NCI-H146 (cell line): ENCODE data around the gene SLC16A4.
"Not testable (repeated sequence)": the region's sequence is repeated elsewhere in the genome, so short reads cannot be mapped to it uniquely, and the experiment has no call there.

ENCODE experiments used
- DNase-seq: peaks from one replicate; lab custom pipeline; 2025; lab: John Stamatoyannopoulos, UW

Gene SLC16A4

GRCh38 chr1:110390692-110391245 is at the start of gene SLC16A4:
SLC16A4 (minus strand) TSS chr1:110391026; CDS start chr1:110389323, 1,703 bp downstream.
- no peak for DNase-seq

GRCh38 chr1:110439873-110440272 is 49.0 kb upstream of the SLC16A4 start:
- not testable (repeated sequence) for DNase-seq

GRCh38 chr1:110438893-110439292 is 48.1 kb upstream of the SLC16A4 start:
- no peak for DNase-seq

- DNase-seq: not testable (repeated sequence)
Measured at GRCh38 chr1:110437645-110438299, 46.9 kb upstream of the SLC16A4 start.

- no peak for DNase-seq
Measured at GRCh38 chr1:110436635-110437034, 45.8 kb upstream of the SLC16A4 start.

GRCh38 chr1:110434946-110435345 is 44.1 kb upstream of the SLC16A4 start:
- no peak for DNase-seq

- peak; percentile 46 for DNase-seq
Measured at GRCh38 chr1:110433803-110434202, 43.0 kb upstream of the SLC16A4 start.

GRCh38 chr1:110433213-110433612 is 42.4 kb upstream of the SLC16A4 start:
- DNase-seq: no peak

GRCh38 chr1:110430901-110431300 is 40.1 kb upstream of the SLC16A4 start:
- no peak for DNase-seq

GRCh38 chr1:110430366-110430765 is 39.5 kb upstream of the SLC16A4 start:
- no peak for DNase-seq

- DNase-seq: no peak
Measured at GRCh38 chr1:110428946-110429345, 38.1 kb upstream of the SLC16A4 start.

- no peak for DNase-seq
Measured at GRCh38 chr1:110426854-110427253, 36.0 kb upstream of the SLC16A4 start.

GRCh38 chr1:110425612-110426152 is 34.9 kb upstream of the SLC16A4 start:
- DNase-seq: no peak

GRCh38 chr1:110424699-110425611 is 34.1 kb upstream of the SLC16A4 start:
- DNase-seq: no peak

GRCh38 chr1:110420874-110421793 is 30.3 kb upstream of the SLC16A4 start:
- no peak for DNase-seq

- DNase-seq: no peak
Measured at GRCh38 chr1:110420023-110420662, 29.3 kb upstream of the SLC16A4 start.

- no peak for DNase-seq
Measured at GRCh38 chr1:110418729-110419128, 27.9 kb upstream of the SLC16A4 start.

- not testable (repeated sequence) for DNase-seq
Measured at GRCh38 chr1:110413045-110413444, 22.2 kb upstream of the SLC16A4 start.

GRCh38 chr1:110412576-110412975 is 21.8 kb upstream of the SLC16A4 start:
- DNase-seq: peak; percentile 64

GRCh38 chr1:110411173-110411735 is 20.4 kb upstream of the SLC16A4 start:
- DNase-seq: no peak

GRCh38 chr1:110409316-110409715 is 18.5 kb upstream of the SLC16A4 start:
- no peak for DNase-seq
